ENCODE data around the gene GABRB1. TPM values are rescaled to one million over a fixed set of nuclear protein-coding genes. Genes with fewer than 3 reads are reported as not detected.
A peak's percentile ranks its signal among the peaks of the same experiment; 100 is the strongest.
"Not testable (repeated sequence)": the region's sequence is repeated elsewhere in the genome, so short reads cannot be mapped to it uniquely, and the experiment has no call there.

GABRB1 gene
- total RNA-seq, 1 donor from 2014 or later = 85.6 TPM

DNA sequence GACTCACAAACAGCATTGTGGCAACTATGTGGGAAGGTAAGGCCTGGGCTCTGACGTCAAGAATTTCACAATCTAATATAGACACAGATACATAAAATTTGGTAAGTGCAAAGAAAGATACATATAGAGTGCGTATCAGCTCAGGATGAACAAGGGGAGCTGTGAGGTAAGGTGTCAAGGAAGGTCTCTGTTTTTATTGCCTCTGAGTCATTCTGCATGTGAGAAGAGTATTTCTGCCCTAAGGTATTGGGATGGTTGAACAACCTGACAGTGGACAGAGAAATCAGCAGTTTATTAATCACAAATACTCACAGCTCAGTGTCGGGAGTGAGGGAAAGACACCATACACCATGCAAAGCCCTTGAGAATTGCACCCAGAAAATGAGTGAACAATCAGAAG, 342.3 kb downstream of the GABRB1 start:
- DNase-seq (ENCODE audit: low spot score in 2 of 2) (no peak), FAIRE-seq (no peak)

GRCh38 chr4:47374477-47374876, 343.1 kb downstream of the GABRB1 start:
- FAIRE-seq (no peak), DNase-seq (ENCODE audit: low spot score in 2 of 2) (no peak)

DNA sequence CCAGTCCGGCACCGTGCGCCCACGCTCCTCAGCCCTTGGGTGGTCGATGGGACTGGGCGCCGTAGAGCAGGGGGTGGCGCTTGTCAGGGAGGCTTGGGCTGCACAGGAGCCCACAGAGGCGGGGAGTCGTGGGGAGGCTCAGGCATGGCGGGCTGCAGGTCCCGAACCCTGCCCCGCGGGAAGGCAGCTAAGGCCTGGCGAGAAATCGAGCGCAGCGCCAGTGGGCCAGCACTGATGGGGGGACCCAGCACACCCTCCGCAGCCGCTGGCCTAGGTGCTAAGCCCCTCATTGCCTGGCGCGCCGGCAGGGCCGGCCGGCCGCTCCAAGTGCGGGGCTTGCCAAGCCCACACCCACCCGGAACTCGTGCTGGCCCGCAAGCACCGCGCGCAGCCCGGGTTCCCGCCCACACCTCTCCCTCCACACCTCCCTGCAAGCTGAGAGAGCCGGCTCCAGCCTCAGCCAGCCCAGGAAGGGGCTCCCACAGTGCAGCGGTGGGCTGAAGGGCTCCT, 346.7 kb downstream of the GABRB1 start:
- FAIRE-seq; DNase-seq (ENCODE audit: low spot score in 2 of 2): not testable (repeated sequence)

DNA sequence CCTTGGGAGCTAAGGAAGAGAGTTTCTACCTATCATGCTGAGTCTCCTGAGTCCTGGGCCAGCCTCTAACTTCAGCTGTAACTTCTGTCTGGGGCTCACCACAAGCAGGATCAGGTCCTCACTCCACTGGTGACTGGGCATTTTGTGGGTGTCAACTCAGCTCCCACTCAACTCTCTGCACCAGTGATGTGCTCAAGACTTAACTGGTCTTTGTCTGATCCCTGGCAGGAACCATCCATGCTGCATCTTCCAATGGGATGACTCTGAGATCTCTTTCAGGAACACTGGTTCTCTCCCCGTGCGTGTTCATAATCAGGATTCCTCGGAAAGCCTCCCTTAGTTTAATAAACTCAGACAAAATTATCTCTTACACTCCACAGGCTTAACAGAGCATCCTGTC, 349.8 kb downstream of the GABRB1 start:
- no peak for FAIRE-seq
- no peak for DNase-seq (ENCODE audit: low spot score in 2 of 2)

DNA sequence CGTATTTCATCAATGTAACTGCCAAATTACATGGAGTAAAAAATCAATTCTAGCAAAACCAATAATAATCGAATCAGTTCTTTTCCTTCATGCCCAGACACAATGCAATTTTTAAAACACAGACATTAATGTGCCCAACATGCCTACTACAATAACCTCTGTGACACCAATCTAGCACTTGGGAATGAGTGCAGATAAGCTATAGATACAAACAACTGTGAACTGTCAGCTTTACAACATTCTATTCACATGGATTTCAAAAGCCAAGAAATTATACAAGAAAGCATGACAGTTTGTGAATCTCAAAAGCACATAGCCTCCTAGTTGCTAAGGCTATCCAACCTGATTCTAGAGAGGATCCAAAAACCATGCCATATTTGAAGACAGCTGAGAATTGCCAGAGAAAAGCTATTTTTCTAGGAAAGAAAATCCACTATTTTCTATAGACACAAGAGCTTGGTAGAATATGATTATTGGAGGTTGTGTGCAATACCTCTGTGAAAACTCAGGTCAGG, 351.5 kb downstream of the GABRB1 start:
- no peak for FAIRE-seq
- no peak for DNase-seq (ENCODE audit: low spot score in 2 of 2)

DNA sequence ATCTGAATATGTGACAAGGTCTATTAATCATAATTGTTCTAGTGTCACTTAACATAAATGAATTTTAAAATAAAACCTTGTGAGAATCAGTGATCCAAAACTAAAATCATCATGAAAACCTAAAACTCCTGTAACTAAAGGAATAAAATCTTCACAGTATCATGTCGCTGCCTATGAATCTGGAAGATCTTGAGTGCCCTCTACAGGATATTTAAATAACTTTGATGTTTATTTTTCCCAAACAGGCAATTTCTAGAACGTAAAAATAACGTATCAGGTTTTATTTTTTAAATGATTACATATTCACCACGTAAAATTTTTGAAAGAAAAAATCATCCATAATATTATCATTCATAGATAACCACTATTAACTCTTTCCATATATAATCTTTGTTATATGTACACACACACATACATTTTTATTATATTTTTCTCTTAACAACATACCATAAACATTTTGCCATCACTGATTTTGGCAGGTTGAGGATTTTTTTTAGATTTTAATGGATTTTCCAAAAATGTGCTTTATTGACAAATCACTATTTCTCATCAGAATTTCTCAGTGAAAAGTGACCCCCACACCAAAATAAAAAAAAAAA, 352.6 kb downstream of the GABRB1 start:
- FAIRE-seq (peak; percentile 99), DNase-seq (ENCODE audit: low spot score in 2 of 2) (peak; percentile 30 to 51)

GRCh38 chr4:47386146-47386545, 354.8 kb downstream of the GABRB1 start:
- no peak for DNase-seq (ENCODE audit: low spot score in 2 of 2)
- no peak for FAIRE-seq

DNA sequence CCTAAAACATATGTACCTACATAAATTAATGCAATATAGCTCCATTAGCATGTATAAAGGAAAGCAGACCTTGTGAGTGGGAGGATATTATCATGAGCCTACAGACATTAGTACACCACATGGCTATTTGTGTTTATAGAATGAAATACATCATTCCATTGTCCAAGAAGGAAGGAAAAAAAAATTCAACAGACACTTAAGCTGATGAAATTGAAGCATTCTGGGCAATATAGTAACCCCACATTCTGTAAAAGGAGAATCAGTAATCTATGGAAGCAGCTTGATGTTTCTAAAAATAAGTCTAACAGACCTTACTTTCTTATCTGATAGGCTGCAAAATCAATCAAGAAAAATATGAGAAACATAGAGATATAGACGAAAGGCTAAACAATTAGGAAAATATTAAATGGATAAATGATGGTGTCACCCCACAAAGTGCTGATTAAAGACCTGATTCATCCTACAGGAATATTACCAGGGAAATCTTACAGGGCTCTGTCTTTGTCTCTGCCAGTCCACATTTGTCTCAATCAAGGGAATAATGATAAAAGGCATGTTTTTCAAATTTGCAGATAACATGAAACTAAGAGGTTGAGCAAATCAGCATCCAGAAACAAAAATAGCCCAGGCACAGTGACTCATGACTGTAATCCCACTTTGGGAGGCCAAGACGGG, 355.3 kb downstream of the GABRB1 start:
- FAIRE-seq = no peak
- DNase-seq (ENCODE audit: low spot score in 2 of 2) = no peak

GRCh38 chr4:47390428-47391125, 359.2 kb downstream of the GABRB1 start:
- no peak for DNase-seq (ENCODE audit: low spot score in 2 of 2)
- no peak for FAIRE-seq

DNA sequence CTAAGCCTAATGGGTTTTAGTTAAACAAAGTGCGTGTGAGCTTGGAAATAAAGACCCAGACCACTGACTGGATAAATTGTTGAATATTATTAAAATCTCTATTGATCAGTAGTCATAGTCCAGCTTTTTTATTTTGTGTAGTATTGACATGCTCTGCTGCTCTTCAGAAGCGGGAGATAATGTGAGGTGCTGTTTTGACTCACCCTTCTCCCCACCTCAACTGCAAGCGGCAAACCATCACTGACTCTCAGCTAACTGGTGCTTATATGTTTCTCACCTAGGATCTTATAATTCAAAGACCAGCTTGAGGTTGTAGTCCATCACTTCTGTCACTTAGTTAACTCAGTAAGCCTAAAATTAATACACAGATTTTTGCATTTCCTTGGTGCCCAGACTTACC, 359.9 kb downstream of the GABRB1 start:
- FAIRE-seq (no peak), DNase-seq (ENCODE audit: low spot score in 2 of 2) (no peak)

- no peak for DNase-seq (ENCODE audit: low spot score in 2 of 2)
- no peak for FAIRE-seq
Measured at GRCh38 chr4:47406408-47406807, 375.0 kb downstream of the GABRB1 start.

DNA sequence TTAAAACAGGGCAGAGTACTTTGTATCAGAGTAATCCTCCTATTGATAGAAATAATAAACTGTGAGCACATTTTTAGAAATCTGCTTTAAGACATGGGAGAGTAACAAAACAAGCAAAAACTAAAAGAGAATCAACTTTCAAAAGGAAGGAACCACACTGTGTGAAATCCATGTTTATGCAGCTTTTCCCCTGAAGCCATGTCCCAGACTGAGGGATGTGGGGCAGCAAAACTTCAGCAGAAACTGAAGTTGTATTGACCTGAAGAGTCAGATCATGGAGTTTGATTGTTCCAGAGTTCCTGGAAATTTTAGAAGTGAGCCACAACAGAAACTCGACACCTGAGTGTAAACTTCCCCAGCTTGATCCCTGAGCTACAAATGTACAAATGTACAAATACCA, 378.9 kb downstream of the GABRB1 start:
- DNase-seq (ENCODE audit: low spot score in 2 of 2) = no peak
- no peak for FAIRE-seq

DNA sequence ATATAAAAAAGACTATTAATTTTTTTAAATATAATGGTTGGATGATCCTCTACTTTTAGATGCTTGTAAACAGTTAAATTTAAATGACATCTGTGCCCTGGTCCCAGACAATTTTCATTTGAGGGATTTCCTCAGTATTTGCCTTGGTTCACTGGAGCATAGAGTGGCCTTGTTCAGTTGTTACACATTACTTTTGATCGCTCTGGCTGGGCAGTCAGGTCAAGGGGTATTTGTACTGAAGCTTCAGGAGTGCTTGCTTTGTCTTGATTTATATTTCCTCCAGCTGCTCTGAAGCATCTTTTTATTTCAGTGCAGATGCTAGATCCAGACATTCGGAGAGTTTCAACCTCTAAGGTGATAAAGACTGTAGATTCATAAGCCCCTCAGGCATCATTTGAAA, 382.2 kb downstream of the GABRB1 start:
- DNase-seq (ENCODE audit: low spot score in 2 of 2) (no peak), FAIRE-seq (no peak)

DNA sequence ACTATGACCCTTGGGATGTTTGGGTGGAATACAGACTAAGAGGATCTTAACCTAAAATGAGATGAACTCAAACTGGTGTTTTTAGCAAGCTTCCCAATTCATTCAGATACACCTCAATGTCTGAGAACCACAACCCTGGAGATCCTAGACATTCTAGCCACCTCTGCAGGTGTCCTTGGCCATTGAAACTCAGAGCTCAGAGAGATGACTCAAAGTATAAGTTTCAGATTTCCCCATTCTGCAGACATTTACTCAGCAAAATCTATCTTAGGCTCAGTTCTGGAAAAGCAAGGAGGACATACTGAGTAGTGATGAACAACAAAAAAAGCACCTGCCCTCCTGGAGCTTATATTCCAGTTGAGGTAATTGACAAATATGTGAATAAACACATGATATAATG, 384.4 kb downstream of the GABRB1 start:
- no peak for DNase-seq (ENCODE audit: low spot score in 2 of 2)
- no peak for FAIRE-seq

DNA sequence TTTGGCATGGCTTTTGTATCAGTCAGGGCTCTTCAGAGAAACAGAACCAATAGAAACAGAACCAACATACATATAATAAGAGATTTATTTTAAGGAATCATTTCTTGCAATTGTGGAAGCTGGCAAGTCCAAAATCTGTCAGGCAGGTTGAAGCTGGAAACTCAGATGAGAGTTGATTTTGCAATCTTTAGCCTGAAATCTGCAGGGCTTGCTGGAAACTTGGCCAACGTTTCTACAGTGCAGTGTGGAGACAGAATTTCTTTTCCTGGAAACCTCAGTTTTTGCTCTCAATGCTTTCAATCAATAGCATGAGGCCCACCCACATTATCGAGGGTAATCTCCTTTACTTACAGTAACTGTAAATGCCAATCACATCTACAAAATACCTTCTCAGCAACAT, 386.8 kb downstream of the GABRB1 start:
- FAIRE-seq (no peak), DNase-seq (ENCODE audit: low spot score in 2 of 2) (no peak)

DNA sequence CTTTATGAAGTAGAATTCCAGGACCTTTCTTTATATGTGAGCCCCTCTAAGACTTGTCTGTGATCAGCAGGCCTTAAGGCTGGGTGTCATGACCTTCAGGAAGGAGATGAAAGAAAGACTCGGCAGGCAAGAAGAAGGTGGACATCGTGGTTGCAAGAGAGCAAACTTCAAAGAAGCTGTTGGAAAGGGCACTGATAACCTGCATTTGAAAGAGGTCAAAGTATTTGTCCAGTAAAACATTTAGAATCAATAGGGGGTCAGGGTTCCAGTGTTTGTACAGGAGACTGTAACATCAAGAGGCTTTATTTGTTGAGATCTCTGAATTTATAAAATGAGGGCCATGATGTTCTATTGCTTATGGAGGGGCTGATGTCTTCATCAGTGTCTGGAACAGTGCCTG, 387.9 kb downstream of the GABRB1 start:
- FAIRE-seq = no peak
- no peak for DNase-seq (ENCODE audit: low spot score in 2 of 2)

- FAIRE-seq (no peak), DNase-seq (ENCODE audit: low spot score in 2 of 2) (no peak)
Measured at GRCh38 chr4:47425628-47426027, 394.3 kb downstream of the GABRB1 start.

GRCh38 chr4:47427935-47428334, 396.6 kb downstream of the GABRB1 start:
- DNase-seq (ENCODE audit: low spot score in 2 of 2) = no peak
- no peak for FAIRE-seq

GRCh38 chr4:47432749-47433148, 401.4 kb downstream of the GABRB1 start:
- DNase-seq (ENCODE audit: low spot score in 2 of 2) (no peak), FAIRE-seq (no peak)

DNA sequence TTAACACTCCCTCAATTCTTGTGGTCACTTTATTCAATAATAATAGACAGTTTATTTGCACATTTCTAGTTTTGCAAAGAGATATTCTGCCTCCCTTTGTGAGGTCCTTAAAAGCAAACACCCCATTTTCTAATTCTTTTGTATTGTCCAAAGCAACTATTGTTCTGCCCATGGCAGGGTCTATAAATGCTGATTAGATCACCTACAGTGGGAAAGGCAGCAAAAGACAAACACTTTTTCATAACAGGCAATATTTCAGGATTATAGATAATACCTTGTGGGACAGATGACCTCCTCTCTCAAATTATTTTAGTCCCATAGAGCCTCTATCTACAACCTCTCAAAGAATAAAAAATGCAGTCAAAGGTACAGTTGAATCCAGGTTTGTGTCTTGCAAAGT, 403.6 kb downstream of the GABRB1 start:
- DNase-seq (ENCODE audit: low spot score in 2 of 2) = no peak
- no peak for FAIRE-seq

GRCh38 chr4:47442980-47443379, 411.6 kb downstream of the GABRB1 start:
- FAIRE-seq (no peak), DNase-seq (ENCODE audit: low spot score in 2 of 2) (no peak)

DNA sequence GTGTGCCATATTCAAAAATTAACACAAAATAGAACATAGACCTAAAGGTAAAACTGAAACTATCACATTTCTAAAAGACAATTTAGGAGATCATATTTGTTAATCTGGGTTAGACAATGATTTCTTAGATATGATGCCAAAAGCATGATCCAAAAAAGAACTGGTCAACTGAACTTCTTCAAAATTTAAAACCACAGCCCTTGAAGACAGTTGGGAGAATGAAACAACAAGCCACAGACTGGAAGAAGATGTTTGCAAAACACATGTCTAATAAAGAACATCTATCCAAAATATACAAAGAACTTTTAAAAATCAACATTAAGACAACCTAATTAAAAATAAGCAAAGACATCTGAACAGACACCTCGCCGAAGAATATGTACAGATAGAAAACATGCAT, 412.7 kb downstream of the GABRB1 start:
- DNase-seq (ENCODE audit: low spot score in 2 of 2) = no peak
- no peak for FAIRE-seq

Measured in frontal cortex (tissue), 4 donors.